GM12873 (cell line): ENCODE measurements around the gene FAIM2.

ENCODE experiments used
- CTCF ChIP-seq: IDR thresholded peaks from 2 replicates; pipeline ENCODE4 v1.5.1; 2012; ENCODE audit warnings: low read depth, mild to moderate bottlenecking, moderate library complexity, low read length, control low read depth; ENCODE audit not compliant: insufficient read depth; ENCODE audit errors: missing control alignments

The FAIM2 gene

GRCh38 chr12:49825971-49826421 is 77.7 kb downstream of the FAIM2 start:
- no peak for TF ChIP-seq CTCF

- no peak for TF ChIP-seq CTCF
These were observed 78.2 kb downstream of the FAIM2 start for GRCh38 chr12:49825360-49825970.

GRCh38 chr12:49824895-49825294 is 78.8 kb downstream of the FAIM2 start:
- TF ChIP-seq CTCF = no peak

GRCh38 chr12:49824416-49824815 is 79.3 kb downstream of the FAIM2 start:
- TF ChIP-seq CTCF = no peak

GRCh38 chr12:49823951-49824350 is 79.7 kb downstream of the FAIM2 start:
- TF ChIP-seq CTCF = no peak

- no peak for TF ChIP-seq CTCF
These were observed 80.3 kb downstream of the FAIM2 start for GRCh38 chr12:49823350-49823749.

GRCh38 chr12:49821373-49822287 is 82.1 kb downstream of the FAIM2 start:
- no peak for TF ChIP-seq CTCF
